ENCODE results near the gene PNPLA2. TPM values are rescaled to one million over a fixed set of nuclear protein-coding genes. Genes with fewer than 3 reads are reported as not detected.

Gene PNPLA2
- total and polyA plus RNA-seq, 2 of the 8 experiments (the other 6 are each of a cell fraction or from before 2014, with no cell fraction given): 30.9 to 62.1 TPM

DNA sequence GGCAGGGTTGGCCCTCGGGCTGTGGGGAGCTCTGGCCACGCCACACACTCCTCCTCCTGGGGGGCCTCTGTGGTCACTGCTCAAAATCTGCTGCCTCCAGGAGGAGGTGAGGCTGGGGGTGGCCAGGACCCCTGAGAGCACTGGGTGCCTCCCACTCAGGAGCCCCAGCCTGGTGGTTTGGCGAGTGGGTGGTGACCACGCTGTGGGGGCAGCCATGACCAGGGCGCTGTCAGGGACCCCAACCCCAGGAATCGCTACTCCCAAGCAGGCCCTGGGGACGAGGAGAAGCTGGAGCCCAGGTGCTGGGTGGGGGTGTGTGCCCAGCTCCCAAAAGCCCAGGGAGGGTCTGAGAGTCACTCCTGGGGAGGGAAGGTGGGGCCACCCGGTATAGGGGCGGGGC is 54.1 kb downstream of the PNPLA2 start:
- TF ChIP-seq E2F6 (IDR thresholded peaks at IDR 0.05) (no peak), ZNF274 (IDR thresholded peaks at IDR 0.05; ENCODE audit: borderline replicate concordance, extremely low read depth, low read length) (no peak), RBBP5 (IDR thresholded peaks at IDR 0.05; ENCODE audit: borderline replicate concordance, low read depth, low read length) (no peak), JUND (IDR thresholded peaks at IDR 0.05; ENCODE audit: low read length) (no peak), YY1 (IDR thresholded peaks at IDR 0.05; ENCODE audit: low read depth, low read length) (no peak), CBX8 (IDR thresholded peaks at IDR 0.05; ENCODE audit: borderline replicate concordance, low read depth, low read length) (no peak), SP4 (IDR thresholded peaks at IDR 0.05; ENCODE audit: low read length) (no peak), KDM5A (IDR thresholded peaks at IDR 0.05; ENCODE audit: low read length) (no peak), CREB1 (IDR thresholded peaks at IDR 0.05) (no peak), EZH2 (IDR thresholded peaks at IDR 0.05; ENCODE audit: low read depth, low read length, severe bottlenecking) (no peak), TCF12 (IDR thresholded peaks at IDR 0.05; ENCODE audit: low read depth, low read length) (no peak), ASH2L (IDR thresholded peaks at IDR 0.05; ENCODE audit: low read length) (no peak), HDAC6 (IDR thresholded peaks at IDR 0.05; ENCODE audit: low read depth, low read length) (no peak), NRF1 (IDR thresholded peaks at IDR 0.05; ENCODE audit: low read depth, low read length) (no peak), HDAC2 (IDR thresholded peaks at IDR 0.05; ENCODE audit: borderline replicate concordance in 1 of 2, low read depth in 2 of 2, low read length in 2 of 2) (no peak)
- H3K4ac ChIP-seq (replicated peaks; ENCODE audit: insufficient read length, low read depth, low read length): no peak overlapping the region
- H2BK120ac ChIP-seq (replicated peaks; ENCODE audit: low read depth, low read length): no peak overlapping the region
- no peak overlapping the region for H3K4me3 ChIP-seq (ENCODE audit: extremely low read depth in 1 of 4, insufficient read depth in 2 of 4, low read depth in 3 of 4, low read length in 4 of 4)
- H2BK5ac ChIP-seq (ENCODE audit: low read depth, low read length): no peak overlapping the region
- CTCF ChIA-PET (ENCODE audit: partially characterized antibody): interaction anchor here (1.0 to 2.6 kb wide), 7 partner anchors 9 to 179 kb away, joined by 3 to 9 read pairs (median 4); no protein-coding TSS in a partner anchor
- peaks cover 15 to 35% of the 10 kb centered on the region in 2 experiments for H4K20me1 ChIP-seq (replicated peaks in 1 of 2; ENCODE audit: control insufficient read depth in 1 of 2, insufficient read depth in 2 of 2, low read length in 2 of 2)
- H4K91ac ChIP-seq (replicated peaks; ENCODE audit: insufficient read length, low read length): no peak overlapping the region
- H3K79me1 ChIP-seq (ENCODE audit: low read depth, low read length): no peaks in the 10 kb centered on the region
- H2AK5ac ChIP-seq (ENCODE audit: low read depth, low read length): no peak overlapping the region
- H3K18ac ChIP-seq (ENCODE audit: extremely low read depth, low read length): no peak overlapping the region
- H3K9ac ChIP-seq (replicated peaks in 1 of 4; ENCODE audit: extremely low read depth in 1 of 4, low read depth in 3 of 4, low read length in 3 of 4): no peak overlapping the region
- H3K4me2 ChIP-seq (ENCODE audit: insufficient read depth in 1 of 2, low read depth in 2 of 2, low read length in 2 of 2): no peak overlapping the region
- H2BK20ac ChIP-seq (ENCODE audit: low read length): no peak overlapping the region
- no peak overlapping the region for H2BK12ac ChIP-seq (ENCODE audit: low read depth, low read length)
- H3K56ac ChIP-seq (replicated peaks; ENCODE audit: insufficient read length, low read depth, low read length): no peak overlapping the region
- POLR2A ChIA-PET (ENCODE audit: partially characterized antibody): interaction anchor here (0.8 to 1.8 kb wide), 5 partner anchors 11 to 29 kb away, joined by 3 to 5 read pairs (median 5); no protein-coding TSS in a partner anchor
- H3K79me2 ChIP-seq (ENCODE audit: control insufficient read depth in 1 of 2, insufficient read depth in 2 of 2, low read length in 2 of 2): no peaks in the 10 kb centered on the region
- H3K27ac ChIP-seq (ENCODE audit: low read depth, low read length): no peak overlapping the region
- no peaks in the 10 kb centered on the region for H3K23me2 ChIP-seq (ENCODE audit: low read depth, low read length)
- H3K27me3 ChIP-seq (replicated peaks in 1 of 4; ENCODE audit: control insufficient read depth in 3 of 4, extremely low read depth in 1 of 4, insufficient read depth in 3 of 4, low read length in 3 of 4): no peaks in the 10 kb centered on the region
- H3K14ac ChIP-seq (ENCODE audit: insufficient read length): no peak overlapping the region
- H2BK15ac ChIP-seq (ENCODE audit: low read length): no peak overlapping the region
- FAIRE-seq (no peak), DNase-seq (ENCODE audit: low read depth in 1 of 2, low spot score in 2 of 2) (no peak)
- H3K36me3 ChIP-seq (ENCODE audit: control insufficient read depth in 2 of 4, insufficient read depth in 4 of 4, low read length in 3 of 4): no peaks in the 10 kb centered on the region
- H2AFZ ChIP-seq (ENCODE audit: low read length): no peak overlapping the region
- H3K9me3 ChIP-seq (ENCODE audit: insufficient read depth in 2 of 2, low read depth in 1 of 2, low read length in 1 of 2): no peaks in the 10 kb centered on the region
- H3K4me1 ChIP-seq (replicated peaks in 1 of 4; ENCODE audit: control insufficient read depth in 3 of 4, insufficient read depth in 4 of 4, low read length in 3 of 4): peaks cover 0 to 11% (median 7%) of the 10 kb centered on the region in 4 experiments; a peak in 5 of 7 replicates
- H4K5ac ChIP-seq (ENCODE audit: insufficient read length, low read depth, low read length): no peak overlapping the region
- H4K8ac ChIP-seq (ENCODE audit: extremely low read depth, insufficient read depth, low read length): no peak overlapping the region
- WGBS, 2 experiments (ENCODE audit: extremely low coverage in 1 of 2, insufficient coverage in 1 of 2, insufficient read length in 1 of 2, insufficient replicate concordance in 2 of 2, low coverage in 1 of 2, low lambda C conversion rate in 2 of 2, missing lambda C conversion rate in 1 of 2): 90% methylated on average over 6 of the region's 9 CpGs; no CpG with 5 or more reads in 1 of the 2 experiments
- no peak overlapping the region for H3K23ac ChIP-seq (ENCODE audit: insufficient read length)

All from H1 (cell line).